Measurements from ENCODE around the gene C11orf52.

DNA sequence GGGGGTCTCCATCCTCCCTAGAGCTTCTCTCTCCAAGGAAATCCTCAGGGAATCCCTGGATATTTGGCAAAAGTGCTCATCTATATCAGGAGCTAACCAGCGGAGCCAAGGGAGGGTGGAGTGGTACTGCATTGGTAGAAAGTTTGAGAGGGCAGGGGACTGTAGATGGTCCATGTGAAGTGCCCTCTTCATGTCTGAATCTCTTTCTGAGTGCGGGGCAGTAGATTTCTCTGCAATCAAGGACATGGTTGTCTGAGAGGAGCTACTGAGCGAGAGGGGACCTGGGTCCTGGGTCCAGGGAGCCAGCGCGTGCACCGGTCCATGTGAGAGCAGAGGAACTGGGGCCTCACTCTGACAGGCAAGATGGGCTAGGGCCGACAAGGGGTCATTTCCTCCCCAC is 19.1 kb downstream of the C11orf52 start:
- TF ChIP-seq CTCF (IDR thresholded peaks at IDR 0.05) = no peak
- no peak for TF ChIP-seq POLR2A (IDR thresholded peaks at IDR 0.05)
- no peak for TF ChIP-seq EP300 (IDR thresholded peaks at IDR 0.05)

Measured in tibial nerve (tissue), 4 donors.